GM19239 (cell line): ENCODE results near the gene ZER1.
A peak's percentile ranks its signal among the peaks of the same experiment; 100 is the strongest.
"Not testable (repeated sequence)": the region's sequence is repeated elsewhere in the genome, so short reads cannot be mapped to it uniquely, and the experiment has no call there.

Experiments used
- DNase-seq: peaks from one replicate; pipeline ENCODE4 v3.0.0; 2011; ENCODE audit warnings: low spot score; ENCODE audit not compliant: insufficient read length
- FAIRE-seq: peaks from 2 replicates; lab custom pipeline; 2011; peaks lifted over from hg19 to GRCh38; lab: Jason Lieb, UNC

Gene ZER1

GRCh38 chr9:128702445-128702948, 69.2 kb downstream of the ZER1 start, which contains the start of gene PKN3:
Gene PKN3, plus strand, starts transcription at chr9:128702503. Its CDS starts 413 bp downstream, at chr9:128702916.
- DNase-seq (peak; percentile 95), FAIRE-seq (no peak)

DNA sequence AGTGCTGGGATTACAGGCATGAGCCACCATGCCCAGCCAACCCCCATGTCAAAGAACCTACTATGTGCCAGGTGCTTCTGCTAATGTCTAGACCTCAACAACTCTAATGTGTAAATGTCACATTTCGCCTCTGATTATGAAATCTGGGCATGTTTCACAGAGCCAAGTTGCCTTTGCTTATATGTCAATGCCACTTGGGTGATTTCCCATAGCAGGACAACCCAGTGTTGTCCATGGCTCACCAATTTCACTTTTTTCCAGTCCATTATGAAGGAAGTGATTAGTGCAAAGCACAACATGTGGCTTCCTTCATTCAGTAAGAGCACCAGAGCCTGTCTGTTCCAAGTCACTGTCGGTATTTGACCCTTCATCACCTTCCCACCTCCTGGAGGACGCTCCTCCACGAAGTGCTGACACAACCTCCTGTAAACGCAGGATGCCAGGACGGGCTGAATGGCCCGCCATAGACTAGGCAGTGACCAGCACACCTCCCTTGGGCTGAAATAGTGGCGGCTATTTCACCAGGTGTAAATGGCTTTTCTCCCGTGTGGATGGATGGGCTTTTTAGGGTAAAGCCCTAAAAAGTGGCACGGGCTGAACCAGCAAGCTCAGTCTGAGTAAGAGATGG, 70.4 kb downstream of the ZER1 start:
- DNase-seq (no peak), FAIRE-seq (no peak)

GRCh38 chr9:128699096-128699795, 72.5 kb downstream of the ZER1 start:
- not testable (repeated sequence) for FAIRE-seq, DNase-seq

DNA sequence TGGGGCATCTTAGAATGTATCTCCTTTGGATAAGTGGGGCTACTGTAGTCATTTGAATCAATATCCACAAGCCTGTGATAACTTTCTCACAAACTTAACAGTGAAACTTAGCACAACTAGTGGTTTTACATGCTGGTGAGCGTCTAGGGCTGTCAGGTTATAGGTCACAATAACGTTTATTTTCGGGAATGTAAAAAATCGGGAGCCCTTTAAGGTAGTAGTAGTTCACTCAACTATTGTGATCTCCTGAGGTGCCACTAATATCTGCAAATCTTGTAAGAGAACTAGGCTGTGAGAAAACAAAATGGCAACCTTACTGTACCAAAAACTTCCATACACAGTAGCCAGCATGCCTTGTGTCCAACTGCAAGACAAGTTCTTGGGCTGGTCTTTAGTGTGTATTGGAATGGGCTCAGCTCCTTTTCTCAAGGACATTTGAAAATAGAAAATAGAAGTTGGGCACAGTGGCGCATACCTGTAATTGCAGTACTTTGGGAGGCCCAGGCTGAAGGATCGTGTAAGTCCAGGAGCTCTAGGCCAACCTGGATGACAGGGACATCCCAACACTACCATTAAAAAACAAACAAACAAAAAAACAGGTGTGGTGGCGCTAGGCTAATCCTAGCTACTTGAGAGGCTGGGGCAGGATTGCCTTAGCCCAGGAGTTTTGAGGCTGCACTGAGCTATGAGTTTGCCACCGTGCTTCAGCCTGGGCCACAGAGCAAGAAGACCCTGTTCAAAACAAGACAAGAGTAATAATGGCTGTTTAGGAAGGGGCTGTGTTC, 74.6 kb downstream of the ZER1 start:
- FAIRE-seq: no peak

GRCh38 chr9:128694344-128694743, 77.4 kb downstream of the ZER1 start:
- peak; percentile 35 for FAIRE-seq
- no peak for DNase-seq

More for the DNA sequence above, 74.6 kb downstream of the ZER1 start:
- no peak for DNase-seq

GRCh38 chr9:128693738-128694137, 78.0 kb downstream of the ZER1 start:
- not testable (repeated sequence) for DNase-seq, FAIRE-seq

GRCh38 chr9:128690684-128691034, 81.1 kb downstream of the ZER1 start:
- DNase-seq: no peak
- FAIRE-seq: no peak

DNA sequence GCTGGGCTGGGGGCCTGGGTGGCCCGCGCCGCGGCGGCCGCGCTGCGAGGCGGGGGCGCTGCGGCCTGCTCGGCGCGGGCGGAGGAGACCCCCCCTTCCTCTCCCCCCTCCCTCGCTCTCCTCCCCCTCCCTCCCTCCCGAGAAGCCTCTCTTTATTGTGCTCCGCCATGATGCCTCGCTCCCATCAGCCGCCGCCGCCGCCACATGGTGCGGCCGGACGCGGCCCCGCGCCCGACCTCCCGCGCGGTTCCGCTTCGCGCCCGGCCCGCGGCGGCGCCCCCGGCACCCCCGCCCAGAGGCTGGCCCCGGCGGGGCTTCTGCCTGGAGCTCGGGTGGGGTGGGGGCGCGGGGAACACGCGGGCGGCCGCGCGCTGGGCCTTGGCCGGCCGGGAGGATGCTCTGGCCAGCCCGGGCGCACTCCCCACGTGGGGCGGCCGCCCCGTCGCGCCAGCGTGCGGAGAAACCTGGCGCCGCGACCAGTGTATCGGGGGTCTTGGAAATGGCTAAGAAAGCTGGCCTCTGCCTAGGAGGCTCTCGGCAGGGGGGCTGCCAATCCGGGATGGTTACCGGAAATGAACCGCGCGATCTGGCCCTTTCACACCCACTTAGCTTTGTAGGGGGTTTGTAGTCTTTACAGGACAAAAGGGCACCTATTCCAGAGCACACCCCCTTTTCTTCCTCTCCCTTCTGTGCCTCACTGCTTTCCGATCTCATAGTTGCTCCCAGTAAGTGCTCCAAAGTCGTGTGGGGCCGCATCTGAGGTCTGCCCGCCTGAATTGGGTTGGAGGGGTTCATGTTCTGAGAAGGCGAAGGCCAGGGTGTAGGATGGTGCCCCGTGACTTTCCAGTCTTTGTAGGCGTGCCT, 81.7 kb downstream of the ZER1 start:
- DNase-seq: peak; percentile 70
- FAIRE-seq: no peak

GRCh38 chr9:128689293-128689774, 82.4 kb downstream of the ZER1 start:
- FAIRE-seq (no peak), DNase-seq (no peak)

DNA sequence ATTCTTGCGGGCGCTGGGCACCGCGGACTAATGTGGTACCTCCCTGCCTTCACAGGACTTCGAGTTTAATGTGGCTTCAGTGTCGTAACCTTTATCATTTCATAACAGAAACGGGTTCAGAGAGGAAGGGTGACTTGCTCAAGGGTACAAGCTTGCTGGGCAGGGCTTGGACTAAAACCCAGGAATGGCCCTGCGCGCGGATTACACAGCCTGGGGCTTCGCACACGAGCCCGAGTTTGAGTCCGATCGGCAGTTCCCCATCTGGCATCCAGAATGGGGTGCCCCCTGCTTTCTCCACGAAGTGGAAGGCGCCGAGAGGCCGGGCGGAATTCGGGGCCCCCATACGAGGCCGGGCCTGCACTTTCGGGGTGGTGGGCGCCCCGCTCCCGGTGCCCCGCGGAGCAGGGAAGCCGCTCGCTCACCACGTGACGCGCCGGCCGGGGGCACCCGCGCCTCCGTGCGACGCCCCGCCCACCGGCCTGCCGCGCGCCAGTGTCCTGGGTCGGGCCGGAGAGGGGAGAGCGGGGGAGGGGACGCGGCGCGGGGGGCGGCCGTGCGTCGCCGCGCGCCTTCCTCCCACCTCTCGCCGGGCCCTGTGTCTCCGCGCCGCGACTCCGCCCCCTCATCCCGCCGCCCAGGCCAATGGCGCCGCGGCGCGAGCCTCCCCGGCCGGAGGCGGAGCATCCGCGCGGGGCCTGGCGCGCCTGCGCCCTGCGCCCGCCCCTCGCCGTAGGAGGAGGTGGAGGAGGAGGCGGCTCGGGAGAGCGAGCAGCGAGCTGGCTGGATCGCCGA, 83.0 kb downstream of the ZER1 start, which contains the start of gene SET:
TSS of gene SET (plus strand) at position 722 of the 792 bp plus-strand sequence. CDS start 361 bp downstream, outside the sequence.
- FAIRE-seq: peak; percentile 35
- peak; percentile 99 for DNase-seq

- FAIRE-seq (no peak), DNase-seq (no peak)
Observed at GRCh38 chr9:128687453-128687852, 84.3 kb downstream of the ZER1 start.

- DNase-seq (no peak), FAIRE-seq (peak; percentile 77)
Observed at GRCh38 chr9:128685636-128686489, 85.9 kb downstream of the ZER1 start.

DNA sequence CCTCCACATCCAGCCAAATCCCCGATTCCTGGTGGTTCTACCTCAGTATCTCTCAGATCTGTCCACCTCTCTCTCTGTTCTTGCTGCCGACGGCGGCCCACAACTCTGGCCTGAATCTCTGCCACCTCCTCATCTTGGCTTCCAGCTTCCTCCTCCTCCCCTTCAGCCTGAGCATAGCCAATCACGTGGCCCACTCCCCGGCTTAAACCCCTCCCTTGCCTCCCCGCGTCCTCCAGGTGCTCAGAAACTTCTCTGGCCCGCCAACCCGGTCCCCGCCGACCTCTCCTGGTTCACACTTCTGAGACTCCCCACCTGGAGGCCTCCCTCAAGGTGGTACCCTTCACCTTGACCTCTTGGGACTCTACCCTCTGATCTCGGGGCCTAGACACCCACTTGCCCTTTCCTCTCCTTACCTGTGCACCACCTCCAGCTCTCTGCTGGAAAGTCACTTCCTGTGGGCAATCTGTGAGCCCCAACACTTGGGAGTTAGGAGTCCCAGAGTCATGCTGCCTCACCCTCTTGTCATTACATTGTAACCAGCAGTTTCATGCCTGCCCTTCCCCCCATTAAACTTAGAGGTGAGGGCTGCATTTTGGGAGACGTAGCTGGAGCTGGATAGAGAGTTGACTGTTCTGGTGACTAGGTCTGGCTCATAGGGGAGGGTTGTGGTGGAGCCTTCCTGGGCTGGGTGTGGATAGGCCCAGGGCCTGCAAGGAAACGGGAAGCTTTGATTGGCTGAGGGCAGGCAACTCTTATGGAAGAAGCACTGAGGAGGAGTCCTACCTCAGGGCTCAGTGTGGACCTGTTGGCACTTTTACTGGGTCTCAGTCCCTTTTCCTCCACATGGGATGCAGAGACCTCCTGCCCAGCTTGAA, 87.2 kb downstream of the ZER1 start:
- no peak for DNase-seq
- FAIRE-seq: peak; percentile 94

GRCh38 chr9:128684065-128684324, 87.7 kb downstream of the ZER1 start:
- FAIRE-seq (no peak), DNase-seq (no peak)

- DNase-seq (no peak), FAIRE-seq (peak; percentile 72)
Observed at GRCh38 chr9:128683340-128684064, 88.2 kb downstream of the ZER1 start.
